CD4-positive, alpha-beta T cell treated with Interleukin-6 at 100 ng/mL for 8 hours (primary cell): ENCODE results near the gene CRYBB2.
"Not testable (repeated sequence)": the region's sequence is repeated elsewhere in the genome, so short reads cannot be mapped to it uniquely, and the experiment has no call there.

Source experiments
- DNase-seq: peaks from one replicate; pipeline ENCODE4 v3.0.0-alpha.2; 2020; ENCODE audit warnings: mixed read lengths, low spot score

The CRYBB2 gene

DNA sequence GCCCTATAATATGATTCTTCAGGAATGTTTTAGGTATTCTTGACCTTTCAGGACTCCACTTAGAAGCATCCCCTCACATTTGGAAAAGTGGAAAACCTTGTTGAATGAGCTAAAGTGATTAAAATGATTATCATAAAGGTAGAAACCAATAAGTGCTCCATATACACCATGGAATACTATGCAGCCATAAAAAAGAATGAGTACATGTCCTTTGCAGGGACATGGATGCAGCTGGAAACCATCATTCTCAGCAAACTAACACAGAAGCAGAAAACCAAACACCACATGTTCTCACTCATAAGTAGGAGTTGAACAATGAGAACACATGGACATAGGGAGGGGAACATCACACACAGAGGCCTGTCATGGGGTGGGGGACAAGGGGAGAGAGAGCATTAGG, 14.3 kb downstream of the CRYBB2 start:
- DNase-seq: not testable (repeated sequence)

DNA sequence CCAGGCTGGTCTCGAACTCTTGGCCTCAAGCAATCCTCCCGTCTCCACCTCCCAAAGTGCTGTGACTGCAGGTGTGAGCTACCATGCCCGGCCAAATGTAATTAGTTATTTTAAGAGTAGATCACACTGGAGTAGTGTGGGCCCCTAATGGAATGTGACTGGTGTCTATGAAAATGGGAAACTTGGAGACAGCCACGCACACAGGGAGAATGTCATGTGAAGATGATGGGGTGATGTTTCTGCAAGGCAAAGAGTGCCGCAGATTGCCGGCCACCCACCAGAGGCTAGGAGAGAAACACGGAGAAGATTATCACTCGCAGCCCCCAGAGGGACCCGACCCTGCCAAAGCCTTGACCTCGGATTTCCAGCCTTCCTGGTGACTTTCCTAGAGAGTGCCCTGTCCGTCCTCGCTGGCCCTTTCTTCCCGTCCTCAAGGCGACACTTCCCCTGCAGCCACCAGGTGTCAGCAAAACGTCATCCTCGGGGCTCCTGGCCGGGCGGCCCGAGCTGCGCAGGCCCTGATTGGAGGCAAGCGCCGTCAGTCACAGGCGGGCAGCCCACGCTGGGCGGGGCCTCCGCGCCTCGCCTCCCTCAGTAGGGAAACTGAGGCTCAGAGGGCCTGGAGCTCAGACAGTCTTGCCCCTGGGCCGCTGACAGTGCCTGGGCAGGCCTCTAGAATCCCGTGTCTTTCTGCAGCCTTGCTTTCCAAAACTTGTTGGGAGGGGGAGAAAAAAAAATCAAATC, 16.3 kb downstream of the CRYBB2 start:
- peak; percentile 14 for DNase-seq

DNA sequence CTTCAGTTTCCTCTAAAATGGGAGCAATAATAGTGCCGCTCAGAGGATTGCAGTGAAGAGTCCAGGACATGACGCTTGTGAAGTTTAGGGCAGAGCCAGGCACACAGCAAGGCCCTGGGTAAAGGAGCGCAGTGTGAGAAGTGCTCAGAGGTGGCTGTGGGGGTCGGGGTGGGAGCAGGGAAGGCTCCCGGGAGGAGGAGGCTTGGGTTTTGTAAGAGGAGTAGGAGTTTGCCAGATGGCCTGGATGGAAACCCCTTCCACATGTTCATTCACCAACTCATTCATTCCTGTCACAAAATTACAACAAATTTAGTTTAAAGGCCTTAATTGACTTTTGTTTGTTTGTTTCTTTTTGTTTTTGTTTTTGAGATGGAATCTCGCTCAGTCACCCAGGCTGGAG, 17.0 kb downstream of the CRYBB2 start:
- DNase-seq: no peak

DNA sequence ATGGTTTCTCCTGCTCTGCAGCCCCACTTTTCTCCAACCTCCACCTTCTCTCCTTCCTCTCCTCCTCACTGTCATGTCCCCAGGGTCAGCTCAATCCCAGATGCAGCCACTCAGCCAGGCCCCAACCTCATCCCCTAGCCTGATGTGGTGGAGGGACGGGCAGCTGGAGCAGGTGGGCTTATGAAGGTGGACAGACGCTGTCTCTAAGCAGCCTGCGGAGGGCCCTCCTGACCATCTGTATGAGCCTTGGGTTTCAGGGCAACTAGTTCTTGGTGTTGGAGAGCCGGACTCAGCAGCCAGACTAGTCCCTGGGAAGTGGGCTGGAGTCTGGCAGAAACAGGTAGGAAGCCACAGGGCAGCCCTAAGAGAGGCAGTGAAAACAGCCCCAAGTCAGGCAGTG, 18.1 kb downstream of the CRYBB2 start:
- DNase-seq: no peak

DNA sequence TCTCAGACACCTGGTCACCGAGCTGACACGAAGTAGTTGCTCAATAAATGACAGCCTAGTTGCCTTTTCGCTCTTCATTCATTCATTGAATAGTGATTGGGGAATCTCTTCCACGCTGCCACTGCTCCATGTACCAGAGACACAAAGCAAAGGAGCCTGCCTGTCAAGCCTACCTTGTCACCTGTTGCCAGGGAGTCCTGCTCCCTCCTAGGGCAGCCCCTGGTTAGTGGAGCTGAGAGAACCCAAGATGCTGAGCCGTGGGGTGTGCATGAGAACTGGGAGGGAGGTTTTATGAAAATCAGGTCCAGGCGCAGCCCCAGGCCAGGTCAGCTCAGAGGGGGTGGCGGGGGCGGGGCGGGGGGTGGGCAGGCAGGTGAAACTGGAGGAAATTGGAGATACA, 18.6 kb downstream of the CRYBB2 start:
- not testable (repeated sequence) for DNase-seq

DNA sequence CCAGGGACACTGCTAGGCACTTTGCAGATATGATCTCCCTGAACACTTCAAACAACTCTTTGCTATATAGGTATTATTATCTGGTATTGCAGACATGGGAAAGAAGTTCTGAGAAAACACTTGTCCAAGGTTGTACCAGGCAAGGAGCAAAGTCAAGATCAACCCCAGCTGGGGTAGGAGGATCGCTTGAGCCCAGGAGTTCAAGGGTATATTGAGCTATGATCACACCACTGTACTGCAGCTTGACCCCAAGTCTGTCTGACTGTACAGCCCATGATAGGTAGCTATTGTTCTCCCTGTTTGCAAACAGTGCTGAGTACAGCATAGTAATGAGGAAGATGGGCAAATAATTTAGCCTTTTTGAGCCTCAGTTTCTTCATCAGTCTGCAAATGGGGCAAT, 35.7 kb downstream of the CRYBB2 start:
- not testable (repeated sequence) for DNase-seq

DNA sequence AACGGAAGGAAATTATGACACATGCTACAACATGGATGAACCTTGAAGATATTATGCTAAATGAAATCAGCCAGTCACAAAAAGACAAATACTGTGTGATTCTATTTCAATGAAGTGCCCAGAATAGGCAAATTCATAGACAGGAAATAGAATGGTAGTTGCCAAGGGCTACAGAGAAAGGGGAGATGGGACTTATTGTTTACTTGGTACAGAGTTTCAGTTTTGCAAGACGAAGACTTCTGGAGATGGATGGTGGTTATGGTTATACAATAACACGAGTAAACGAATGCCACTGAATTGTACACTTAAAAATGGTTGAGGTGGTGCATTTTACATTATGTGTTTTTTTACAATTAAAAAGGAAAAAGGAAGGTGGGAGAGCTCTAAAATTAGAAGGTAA, 48.1 kb downstream of the CRYBB2 start:
- not testable (repeated sequence) for DNase-seq

DNA sequence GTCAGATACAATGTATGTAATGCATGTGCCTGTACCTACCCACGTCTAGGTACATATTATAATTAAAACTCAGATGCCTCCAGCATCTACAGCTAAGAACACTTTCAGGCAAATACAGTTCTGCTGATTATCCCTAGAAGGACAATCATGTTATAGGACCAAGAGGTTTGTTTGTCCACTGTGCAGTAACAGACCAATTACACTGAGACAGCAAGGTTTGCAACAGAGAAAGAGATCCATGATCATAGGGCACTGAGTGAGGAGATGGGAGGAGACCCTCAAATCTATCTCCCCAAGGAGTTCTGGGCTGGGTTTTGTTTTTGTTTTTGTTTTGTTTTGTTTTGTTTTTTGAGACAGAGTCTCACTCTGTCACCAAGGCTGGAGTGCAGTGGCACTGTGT, 49.5 kb downstream of the CRYBB2 start:
- not testable (repeated sequence) for DNase-seq

DNA sequence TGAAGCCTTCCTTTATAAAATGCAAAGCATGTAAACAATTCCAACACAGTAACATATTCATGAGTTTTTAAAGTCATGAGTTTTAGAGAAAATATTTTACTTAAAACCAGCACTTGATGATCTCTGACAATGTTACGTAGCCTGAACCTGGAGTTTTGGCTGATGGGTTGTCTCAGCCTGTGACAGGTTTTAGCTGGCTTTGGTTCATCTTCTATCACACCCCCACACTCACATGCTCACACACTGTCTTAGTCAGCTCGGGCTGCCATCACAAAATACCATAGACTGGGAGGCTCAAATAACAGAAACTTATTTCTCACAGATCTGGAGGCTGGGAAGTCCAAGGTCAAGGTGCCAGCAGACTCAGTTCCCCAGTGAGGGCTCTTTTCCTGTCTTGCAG, 50.6 kb downstream of the CRYBB2 start:
- not testable (repeated sequence) for DNase-seq

DNA sequence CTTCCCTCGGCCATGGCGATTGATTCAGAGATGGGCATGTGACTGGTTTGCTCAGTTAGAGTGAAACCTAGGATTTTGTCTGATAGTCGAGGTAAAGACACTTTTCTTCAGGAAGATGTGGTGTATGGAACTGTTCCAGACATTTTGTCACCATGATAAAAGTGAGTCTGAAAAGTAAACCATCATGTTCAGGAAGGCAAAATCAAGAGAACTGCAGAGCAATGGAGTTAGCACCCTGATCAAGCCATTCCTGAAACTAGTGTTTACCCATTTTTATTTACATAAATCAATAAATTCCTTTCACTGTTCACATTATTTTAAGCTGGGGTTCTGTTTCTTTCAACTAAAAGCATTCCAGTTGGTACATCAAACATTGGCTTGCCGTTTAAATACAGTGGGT, 53.8 kb downstream of the CRYBB2 start:
- DNase-seq: not testable (repeated sequence)

DNA sequence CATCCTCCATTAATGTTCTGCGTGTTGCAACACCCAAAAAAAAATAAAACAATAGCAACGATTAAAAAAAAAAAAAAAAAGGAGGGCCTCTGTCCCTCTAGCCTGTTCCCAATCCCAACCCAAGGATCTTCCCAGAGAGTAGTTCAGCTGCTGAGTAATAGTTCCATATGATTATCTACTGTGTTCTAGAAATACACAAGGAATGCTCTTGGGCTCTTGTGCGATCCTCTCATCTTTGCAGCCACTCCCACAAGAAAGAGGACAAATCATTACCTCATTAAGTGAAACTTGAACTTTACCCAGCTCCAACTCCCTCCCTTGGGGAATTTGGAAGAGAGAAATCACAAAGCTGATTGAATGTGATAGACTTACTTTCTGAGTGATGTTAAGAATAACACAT, 54.5 kb downstream of the CRYBB2 start:
- DNase-seq: not testable (repeated sequence)

DNA sequence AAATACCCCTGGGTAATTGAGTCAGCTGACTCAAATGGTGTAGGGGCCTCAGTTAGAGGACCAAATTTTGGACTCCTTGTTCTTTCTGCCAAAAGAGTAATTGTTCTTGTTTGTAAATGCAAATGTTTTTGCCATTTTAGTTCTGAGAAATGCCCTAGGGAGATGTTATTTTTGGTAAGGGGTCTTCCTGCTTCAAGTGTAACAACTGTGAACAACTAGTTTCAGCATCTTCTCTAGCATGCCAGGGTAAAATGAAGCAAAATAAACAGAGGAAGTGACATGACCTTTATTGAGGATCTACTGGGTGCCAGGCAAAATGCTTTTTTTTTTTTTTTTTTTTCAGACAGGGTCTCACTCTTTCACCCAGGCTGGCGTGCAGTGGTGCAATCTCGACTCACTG, 60.7 kb downstream of the CRYBB2 start:
- DNase-seq: not testable (repeated sequence)
